Mesenchymal stem cell (in vitro differentiated cells and primary cell): ENCODE results near the gene ACAT1. TPM values are rescaled to one million over a fixed set of nuclear protein-coding genes. Genes with fewer than 3 reads are reported as not detected.

ENCODE experiments used
- DNase-seq: peaks from one replicate; pipeline ENCODE4 v3.0.0-alpha.2; 2013
- H2AFZ ChIP-seq: one replicate; pipeline ENCODE4 v1.6.1; 2013; ENCODE audit warnings: low read depth, mild to moderate bottlenecking, control low read depth, inconsistent platforms, low read length, moderate library complexity
- H2AK5ac ChIP-seq: 2 replicates; pipeline ENCODE4 v1.6.1; 2013; ENCODE audit warnings: low read length, moderate library complexity, mild to moderate bottlenecking, inconsistent platforms; ENCODE audit not compliant: severe bottlenecking
- H2BK120ac ChIP-seq: one replicate; pipeline ENCODE4 v1.6.1; 2013; ENCODE audit warnings: low read depth, mild to moderate bottlenecking, inconsistent platforms, low read length, moderate library complexity
- H2BK12ac ChIP-seq, 2 experiments: one replicate each; pipeline ENCODE4 v1.6.1; 2013; ENCODE audit warnings: inconsistent platforms in 2 of 2, low read length in 2 of 2, mild to moderate bottlenecking in 2 of 2, moderate library complexity in 2 of 2, control low read depth in 1 of 2
- H2BK15ac ChIP-seq: one replicate; pipeline ENCODE4 v1.6.1; 2013; ENCODE audit warnings: mild to moderate bottlenecking, low read depth, inconsistent platforms; ENCODE audit not compliant: poor library complexity, severe bottlenecking
- H2BK5ac ChIP-seq: 2 replicates; pipeline ENCODE4 v1.6.1; 2013; ENCODE audit warnings: low read depth, mild to moderate bottlenecking, low read length, control low read depth, inconsistent platforms; ENCODE audit not compliant: poor library complexity, severe bottlenecking
- H3K14ac ChIP-seq, 2 experiments: one replicate each; pipeline ENCODE4 v1.6.1; 2013; ENCODE audit warnings: inconsistent platforms in 2 of 2, low read length in 2 of 2, control low read depth in 1 of 2, mild to moderate bottlenecking in 1 of 2, moderate library complexity in 1 of 2
- H3K18ac ChIP-seq, 2 experiments: one replicate each; pipeline ENCODE4 v1.6.1; 2013; ENCODE audit warnings: inconsistent platforms in 2 of 2, low read length in 2 of 2, control low read depth in 1 of 2, low read depth in 1 of 2, mild to moderate bottlenecking in 1 of 2
- H3K23ac ChIP-seq, 2 experiments: one replicate each; pipeline ENCODE4 v1.6.1; 2013; ENCODE audit warnings: inconsistent platforms in 2 of 2, low read length in 2 of 2, mild to moderate bottlenecking in 2 of 2, moderate library complexity in 2 of 2, control low read depth in 1 of 2
- H3K27ac ChIP-seq: 2 replicates; pipeline ENCODE4 v1.5.1; 2013; ENCODE audit warnings: mild to moderate bottlenecking, moderate library complexity, low read length, control low read depth, inconsistent platforms; ENCODE audit not compliant: poor library complexity, severe bottlenecking
- H3K27me3 ChIP-seq, 2 experiments: 2 replicates each; pipeline versions ENCODE4 v1.6.1 to v1.7.0; 2013; ENCODE audit warnings: low read length in 2 of 2, mild to moderate bottlenecking in 2 of 2, moderate library complexity in 2 of 2, control low read depth in 1 of 2, inconsistent platforms in 1 of 2; ENCODE audit not compliant: control insufficient read depth in 1 of 2, insufficient read depth in 1 of 2
- H3K36me3 ChIP-seq, 2 experiments: 2 replicates each; pipeline versions ENCODE4 v1.6.1 to v1.7.0; 2013; ENCODE audit warnings: low read length in 2 of 2, control low read depth in 1 of 2, inconsistent platforms in 1 of 2, low read depth in 1 of 2, mild to moderate bottlenecking in 1 of 2; ENCODE audit not compliant: insufficient read depth in 2 of 2, control insufficient read depth in 1 of 2
- H3K4ac ChIP-seq, 2 experiments: one replicate each; pipeline ENCODE4 v1.6.1; 2013; ENCODE audit warnings: inconsistent platforms in 2 of 2, low read length in 2 of 2, mild to moderate bottlenecking in 2 of 2, moderate library complexity in 2 of 2, control low read depth in 1 of 2, low read depth in 1 of 2
- H3K4me1 ChIP-seq: 2 replicates; pipeline ENCODE4 v1.6.1; 2013; ENCODE audit warnings: low read depth, low read length, control low read depth; ENCODE audit not compliant: control insufficient read depth, insufficient read depth
- H3K4me2 ChIP-seq: 2 replicates; pipeline ENCODE4 v1.6.1; 2013; ENCODE audit warnings: low read length, mild to moderate bottlenecking, inconsistent platforms; ENCODE audit not compliant: poor library complexity, severe bottlenecking
- H3K4me3 ChIP-seq, 2 experiments: 2 replicates each; pipeline versions ENCODE4 v1.5.1 to v1.7.0; 2013; ENCODE audit warnings: low read length in 2 of 2, mild to moderate bottlenecking in 2 of 2, control low read depth in 1 of 2, low read depth in 1 of 2; ENCODE audit not compliant: insufficient read depth in 1 of 2
- H3K79me1 ChIP-seq: replicated peaks from 2 replicates; pipeline ENCODE4 v1.6.1; 2013; ENCODE audit warnings: mild to moderate bottlenecking, control low read depth, low read length, inconsistent platforms; ENCODE audit not compliant: poor library complexity, severe bottlenecking
- H3K9ac ChIP-seq: 2 replicates; pipeline ENCODE4 v1.7.0; 2013; ENCODE audit warnings: mild to moderate bottlenecking, low read length, moderate library complexity
- H3K9me3 ChIP-seq: 2 replicates; pipeline ENCODE4 v1.7.0; 2013; ENCODE audit warnings: mild to moderate bottlenecking, low read length; ENCODE audit not compliant: control insufficient read depth
- H4K8ac ChIP-seq: one replicate; pipeline ENCODE4 v1.6.1; 2013; ENCODE audit warnings: inconsistent platforms, mild to moderate bottlenecking, low read length, moderate library complexity
- H4K91ac ChIP-seq: one replicate; pipeline ENCODE4 v1.6.1; 2013; ENCODE audit warnings: mild to moderate bottlenecking, low read length, inconsistent platforms
- WGBS: methylation state at CpG from one replicate; pipeline ENCODE4 v1.1.7; 2013; ENCODE audit warnings: mixed read lengths; 5-methylcytosine and 5-hydroxymethylcytosine counted together
- polyA plus RNA-seq, 2 experiments: library from polyadenylated mRNA; stranded (reverse); fragments of 200-250 nt; gene quantifications; one replicate each; pipeline ENCODE4 v1.2.3, GENCODE V29; 2013

ACAT1 gene
- polyA plus RNA-seq (2013, experiment 1 of 2), result 45.7 TPM
- polyA plus RNA-seq (2013, experiment 2 of 2), result 47.4 TPM

DNA sequence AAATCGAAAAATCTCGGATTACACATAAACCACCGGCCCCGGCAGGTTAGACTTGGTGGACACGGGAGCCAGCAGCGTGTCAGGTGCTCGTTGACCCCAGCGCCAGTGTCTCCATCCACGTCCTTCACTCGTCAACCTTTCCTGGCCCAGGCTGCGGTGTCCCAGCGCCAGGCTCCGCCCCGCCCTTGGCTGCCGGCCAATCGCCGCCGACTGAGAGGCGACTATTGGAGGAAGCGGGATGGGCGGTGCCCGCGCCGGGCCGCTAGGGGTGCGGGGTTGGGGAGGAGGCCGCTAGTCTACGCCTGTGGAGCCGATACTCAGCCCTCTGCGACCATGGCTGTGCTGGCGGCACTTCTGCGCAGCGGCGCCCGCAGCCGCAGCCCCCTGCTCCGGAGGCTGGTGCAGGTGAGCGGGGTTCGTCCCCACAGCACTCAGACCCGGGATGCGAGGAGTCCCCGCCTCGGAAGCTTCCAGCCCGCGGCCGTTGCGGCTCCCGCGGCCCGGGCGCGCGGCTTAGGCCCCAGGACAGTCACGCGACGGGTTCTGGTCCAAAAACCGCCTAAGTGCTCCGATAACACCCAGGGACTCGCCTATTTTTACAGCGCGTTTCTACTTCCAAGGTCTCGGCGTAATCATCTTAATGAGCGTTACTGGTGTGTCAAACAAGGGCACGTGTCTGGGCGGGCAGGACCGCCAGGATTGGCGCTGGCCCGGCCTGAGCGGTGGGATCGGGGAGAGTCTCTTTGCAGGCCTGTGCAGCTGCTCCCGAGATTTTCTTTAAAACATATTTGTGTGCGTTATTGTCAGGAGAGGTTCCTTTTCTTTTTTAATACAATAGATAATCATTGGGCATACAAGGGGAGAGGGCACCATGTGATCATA, at the start of gene ACAT1:
ACAT1 (plus strand) TSS at position 294 of the 882 bp plus-strand sequence; CDS start at position 334, 40 bp downstream.
- no peak within 1 kb of the TSS for H3K27ac ChIP-seq
- no peak within 1 kb of the TSS for H3K23ac ChIP-seq
- peak within 1 kb of the TSS; percentile 87 for H4K8ac ChIP-seq
- peaks cover 3% of the 10 kb centered on the region for H3K4me1 ChIP-seq
- no peak within 1 kb of the TSS for H2BK5ac ChIP-seq
- DNase-seq, result peak; percentile 92
- H4K91ac ChIP-seq, result peak within 1 kb of the TSS; percentile 66
- peak within 1 kb of the TSS; percentile 7 for H2BK120ac ChIP-seq
- peak within 1 kb of the TSS; percentile 75 to 96 for H3K4me3 ChIP-seq
- H3K27me3 ChIP-seq, result no peaks in the 10 kb centered on the region
- no peak within 1 kb of the TSS for H2AK5ac ChIP-seq
- peak within 1 kb of the TSS in 1 of 2 experiments; percentile 79 for H2BK12ac ChIP-seq
- peaks cover 14% of the 10 kb centered on the region for H3K79me1 ChIP-seq
- H3K36me3 ChIP-seq, result no peaks in the 10 kb centered on the region
- peak within 1 kb of the TSS in 1 of 2 experiments; percentile 44 for H3K4ac ChIP-seq
- peak within 1 kb of the TSS in 1 of 2 experiments; percentile 62 for H3K14ac ChIP-seq
- WGBS, result 2% methylated on average over 51 of the region's 73 CpGs
- H3K18ac ChIP-seq, result peak within 1 kb of the TSS; percentile 34 to 94
- peak within 1 kb of the TSS; percentile 97 for H2AFZ ChIP-seq
- peak within 1 kb of the TSS; percentile 80 for H3K4me2 ChIP-seq
- H3K9ac ChIP-seq, result peak within 1 kb of the TSS; percentile 92
- H2BK15ac ChIP-seq, result peak within 1 kb of the TSS; percentile 36
- no peaks in the 10 kb centered on the region for H3K9me3 ChIP-seq

DNA sequence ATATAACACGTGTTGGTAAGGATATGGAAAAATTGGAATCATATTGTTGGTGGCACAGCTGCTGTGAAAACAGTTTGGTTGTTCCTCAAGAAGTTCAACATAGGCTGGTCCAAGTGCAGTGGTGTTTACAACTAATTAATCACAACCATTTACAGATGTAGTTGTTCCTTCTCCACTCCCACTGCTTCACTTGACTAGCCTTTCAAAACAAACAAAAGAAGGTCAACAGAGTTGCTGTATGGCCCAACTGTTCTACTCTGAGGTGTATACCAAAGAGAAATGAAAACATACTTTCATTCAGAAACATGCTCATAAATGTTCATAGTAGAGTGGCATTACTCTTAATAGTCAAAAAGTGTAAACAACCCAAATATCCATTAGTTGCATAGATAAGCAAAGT, 36.6 kb upstream of the ACAT1 start:
- Histone ChIP-seq H4K91ac (no peak overlapping the region), H3K14ac (no peak overlapping the region), H3K9me3 (no peaks in the 10 kb centered on the region), H2AFZ (no peak overlapping the region), H3K27me3 (no peaks in the 10 kb centered on the region), H3K23ac (no peak overlapping the region), H3K4me1 (no peaks in the 10 kb centered on the region), H3K36me3 (peaks cover 24 to 64% of the 10 kb centered on the region in 2 experiments), H3K4ac (no peak overlapping the region), H3K4me2 (no peak overlapping the region), H3K79me1 (peaks cover 27% of the 10 kb centered on the region), H2BK120ac (no peak overlapping the region), H3K9ac (no peak overlapping the region), H4K8ac (no peak overlapping the region), H3K18ac (no peak overlapping the region), H2BK5ac (no peak overlapping the region), H3K27ac (no peak overlapping the region), H3K4me3 (no peak overlapping the region), H2BK12ac (no peak overlapping the region), H2BK15ac (no peak overlapping the region), H2AK5ac (no peak overlapping the region)
- no CpG with 5 or more reads among the region's 1 CpG for WGBS
- no peak for DNase-seq

DNA sequence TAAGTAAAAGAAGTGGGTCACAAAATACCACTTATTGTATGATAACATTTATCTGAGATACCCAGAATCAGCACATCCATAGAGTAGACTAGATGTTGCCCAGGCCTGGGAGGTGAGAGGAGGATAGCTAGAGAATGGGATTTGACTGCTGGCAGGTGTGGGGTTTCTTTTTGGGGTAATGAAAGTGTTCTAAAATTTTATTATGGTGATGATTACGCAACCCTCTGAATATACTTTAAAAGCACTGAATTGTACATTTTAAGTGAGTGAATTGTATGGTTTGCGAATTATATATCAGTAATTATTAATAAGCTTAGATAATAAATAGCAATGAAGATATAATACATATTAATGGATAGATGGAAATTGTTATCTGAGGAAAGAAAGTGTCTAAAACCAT, 35.7 kb upstream of the ACAT1 start:
- no peak overlapping the region for H2BK5ac ChIP-seq
- H4K8ac ChIP-seq, result no peak overlapping the region
- H3K36me3 ChIP-seq, result peaks cover 17 to 57% of the 10 kb centered on the region in 2 experiments

DNA sequence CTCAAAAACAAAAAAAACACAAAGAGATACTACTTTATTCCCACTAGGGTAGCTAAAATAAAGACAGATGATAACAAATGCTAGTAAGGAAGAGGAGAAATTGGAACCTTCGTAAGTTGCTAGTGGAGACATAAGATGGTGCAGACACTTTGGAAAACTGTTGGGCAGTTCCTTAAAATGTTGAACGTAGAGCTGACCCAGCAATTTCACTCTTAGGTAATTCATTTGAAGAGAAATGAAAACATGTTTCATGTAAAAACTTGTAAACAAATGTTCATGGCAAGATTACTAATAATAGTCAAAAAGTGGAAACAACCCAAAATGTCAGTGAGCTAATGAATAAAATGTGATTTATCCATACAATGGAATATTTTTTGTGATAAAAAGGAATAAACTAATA, 29.2 kb upstream of the ACAT1 start:
- 100% methylated on average over 1 of the region's 2 CpGs for WGBS

More for the DNA sequence above, 35.7 kb upstream of the ACAT1 start:
- Histone ChIP-seq H3K4me2 (no peak overlapping the region), H3K27me3 (no peaks in the 10 kb centered on the region), H2BK12ac (no peak overlapping the region), H2AK5ac (no peak overlapping the region), H3K9me3 (no peaks in the 10 kb centered on the region), H2BK15ac (no peak overlapping the region), H3K4me3 (no peak overlapping the region), H2AFZ (no peak overlapping the region), H3K23ac (no peak overlapping the region), H3K18ac (no peak overlapping the region), H2BK120ac (no peak overlapping the region), H4K91ac (no peak overlapping the region), H3K9ac (no peak overlapping the region), H3K4ac (no peak overlapping the region), H3K27ac (no peak overlapping the region), H3K14ac (no peak overlapping the region), H3K79me1 (peaks cover 23% of the 10 kb centered on the region), H3K4me1 (no peaks in the 10 kb centered on the region)
- 100% methylated on average over 1 of the region's 2 CpGs for WGBS
- DNase-seq, result no peak

More for the DNA sequence above, 29.2 kb upstream of the ACAT1 start:
- DNase-seq, result no peak
- Histone ChIP-seq H3K27me3 (no peaks in the 10 kb centered on the region), H4K91ac (no peak overlapping the region), H3K14ac (no peak overlapping the region), H2AFZ (no peak overlapping the region), H3K9me3 (no peaks in the 10 kb centered on the region), H2BK12ac (no peak overlapping the region), H3K4me1 (peaks cover 3% of the 10 kb centered on the region), H3K9ac (no peak overlapping the region), H2BK120ac (no peak overlapping the region), H3K27ac (no peak overlapping the region), H3K23ac (no peak overlapping the region), H3K79me1 (peaks cover 9% of the 10 kb centered on the region), H3K4me2 (no peak overlapping the region), H2AK5ac (no peak overlapping the region), H3K18ac (no peak overlapping the region), H3K4ac (no peak overlapping the region), H3K4me3 (no peak overlapping the region), H2BK15ac (no peak overlapping the region), H2BK5ac (no peak overlapping the region), H4K8ac (no peak overlapping the region), H3K36me3 (peaks cover 10 to 57% of the 10 kb centered on the region in 2 experiments)
